GM11168 (cell line): Measurements from ENCODE around the gene SORCS1.
"Not testable (repeated sequence)": the region's sequence is repeated elsewhere in the genome, so short reads cannot be mapped to it uniquely, and the experiment has no call there.

Experiments used
- in situ Hi-C: fragments of 300-500 bp; cut with MboI; formaldehyde crosslinking; loops from one replicate; pipeline ENCODE4 v1.12.0; 2022; ENCODE audit warnings: low sequenced_read_pairs; ENCODE audit not compliant: unreplicated experiment

SORCS1 gene

GRCh38 chr10:106957823-106958588 is 206.5 kb downstream of the SORCS1 start:
- in situ Hi-C loops, result no loop called here

GRCh38 chr10:106956216-106956915 is 208.1 kb downstream of the SORCS1 start:
- in situ Hi-C loops, result no loop called here

GRCh38 chr10:106955133-106955532 is 209.4 kb downstream of the SORCS1 start:
- in situ Hi-C loops, result no loop called here

- in situ Hi-C loops, result no loop called here
Measured at GRCh38 chr10:106952033-106952432, 212.5 kb downstream of the SORCS1 start.

GRCh38 chr10:106949680-106950478 is 214.6 kb downstream of the SORCS1 start:
- in situ Hi-C loops, result no loop called here

GRCh38 chr10:106947643-106948042 is 216.9 kb downstream of the SORCS1 start:
- in situ Hi-C loops, result no loop called here

- in situ Hi-C loops, result no loop called here
Measured at GRCh38 chr10:106942035-106942662, 222.4 kb downstream of the SORCS1 start.

GRCh38 chr10:106941297-106942034 is 223.0 kb downstream of the SORCS1 start:
- in situ Hi-C loops, result no loop called here

- in situ Hi-C loops, result no loop called here
Measured at GRCh38 chr10:106938513-106938912, 226.0 kb downstream of the SORCS1 start.

GRCh38 chr10:106935978-106936451 is 228.5 kb downstream of the SORCS1 start:
- in situ Hi-C loops, result no loop called here

- in situ Hi-C loops, result no loop called here
Measured at GRCh38 chr10:106931853-106932249, 232.7 kb downstream of the SORCS1 start.

- in situ Hi-C loops, result no loop called here
Measured at GRCh38 chr10:106931159-106931852, 233.2 kb downstream of the SORCS1 start.

GRCh38 chr10:106930751-106931150 is 233.8 kb downstream of the SORCS1 start:
- in situ Hi-C loops, result no loop called here

GRCh38 chr10:106929291-106929895 is 235.1 kb downstream of the SORCS1 start:
- in situ Hi-C loops, result no loop called here

- in situ Hi-C loops, result not testable (repeated sequence)
Measured at GRCh38 chr10:106928151-106928550, 236.4 kb downstream of the SORCS1 start.

- in situ Hi-C loops, result no loop called here
Measured at GRCh38 chr10:106925191-106925590, 239.3 kb downstream of the SORCS1 start.

GRCh38 chr10:106920538-106920937 is 244.0 kb downstream of the SORCS1 start:
- in situ Hi-C loops, result no loop called here

GRCh38 chr10:106919871-106920282 is 244.6 kb downstream of the SORCS1 start:
- in situ Hi-C loops, result no loop called here
